K562 (cell line): ENCODE measurements around the gene FHIT. TPM values are rescaled to one million over a fixed set of nuclear protein-coding genes. Genes with fewer than 3 reads are reported as not detected.

Experiments
- ATAC-seq: fragments of 200-7000 bp; cut with Tn5 transposase; 3 replicates; pipeline ENCODE4 v1.9.1; 2020; ENCODE audit warnings: moderate library complexity
- BruUV-seq: library from RNA; stranded (reverse); fragments of 400-500 nt; replicated peaks from 2 replicates; lab custom pipeline; 2021; lab: Mats Ljungman, UMichigan
- CTCF ChIA-PET: fragments of 300-600 bp; formaldehyde crosslinking; extraction: SDS; loops from one replicate; lab custom pipeline; 2021; ENCODE audit warnings: low intra/inter-chr PET ratio; lab: Yijun Ruan, JAX
- POLR2A ChIA-PET: fragments of 300-600, 350-650 bp; sonication (Branson Sonifier 250); formaldehyde crosslinking; extraction: SDS; loops from one replicate; lab custom pipeline; 2021; ENCODE audit warnings: antibody characterized with exemption, inconsistent platforms; lab: Yijun Ruan, JAX
- DNase-seq, 4 experiments: peaks; one replicate each; pipeline versions ENCODE4 v3.0.0 to v3.0.0-alpha.2; 2011 to 2018; ENCODE audit warnings: low spot score in 3 of 4, mixed read lengths in 3 of 4; ENCODE audit errors: extremely low read depth in 1 of 4
- FAIRE-seq: peaks from 2 replicates; lab custom pipeline; 2011; peaks lifted over from hg19 to GRCh38; lab: Jason Lieb, UNC
- H2AFZ ChIP-seq: 2 replicates; pipeline ENCODE4 v1.6.0; 2011; ENCODE audit warnings: low read depth, low read length, control low read depth, inconsistent platforms
- H3K27ac ChIP-seq: fragments of 200-600 bp; 3 replicates; pipeline ENCODE4 v1.8.0; 2011; ENCODE audit warnings: low read depth, mild to moderate bottlenecking, control low read depth, inconsistent platforms, low read length, moderate library complexity, mixed read lengths; ENCODE audit errors: extremely low read depth
- H3K27me3 ChIP-seq, 2 experiments: fragments of 300-600 bp in 1 of 2; 2 replicates in 1 of 2; 3 replicates in 1 of 2; pipeline versions ENCODE4 v1.6.0 to v1.8.0; 2011; ENCODE audit warnings: inconsistent platforms in 2 of 2, low read length in 2 of 2, mild to moderate bottlenecking in 1 of 2, mixed read lengths in 1 of 2, moderate library complexity in 1 of 2; ENCODE audit not compliant: control insufficient read depth in 2 of 2, insufficient read depth in 2 of 2
- H3K36me3 ChIP-seq: fragments of 300-600 bp; 3 replicates; pipeline ENCODE4 v1.8.0; 2011; ENCODE audit warnings: mild to moderate bottlenecking, low read length, inconsistent platforms; ENCODE audit not compliant: control insufficient read depth, insufficient read depth
- H3K4me1 ChIP-seq, 2 experiments: fragments of 200-600 bp in 1 of 2; replicated peaks in 1 of 2; 2 replicates in 1 of 2; 3 replicates in 1 of 2; pipeline versions ENCODE4 v1.5.1 to v1.8.0; 2011; ENCODE audit warnings: inconsistent platforms in 2 of 2, low read length in 2 of 2, mild to moderate bottlenecking in 1 of 2, mixed read lengths in 1 of 2, moderate library complexity in 1 of 2; ENCODE audit not compliant: control insufficient read depth in 2 of 2, insufficient read depth in 2 of 2
- H3K4me2 ChIP-seq: 2 replicates; pipeline ENCODE4 v1.6.1; 2011; ENCODE audit warnings: low read length, control low read depth, inconsistent platforms, mixed read lengths; ENCODE audit not compliant: insufficient read depth
- H3K4me3 ChIP-seq: fragments of 200-600 bp; sonication (generic), shearing (Covaris generic); 2 replicates; pipeline ENCODE4 v1.5.1; 2016; ENCODE audit warnings: control low read depth, inconsistent platforms
- H3K79me2 ChIP-seq: fragments of 200-600 bp; 3 replicates; pipeline ENCODE4 v1.8.0; 2011; ENCODE audit warnings: low read length, inconsistent platforms; ENCODE audit not compliant: control insufficient read depth, insufficient read depth
- H3K9ac ChIP-seq, 2 experiments: 2 replicates each; pipeline versions ENCODE4 v1.6.0 to v1.6.1; 2011; ENCODE audit warnings: low read depth in 2 of 2, low read length in 2 of 2, control low read depth in 1 of 2, inconsistent platforms in 1 of 2, mild to moderate bottlenecking in 1 of 2, mixed read lengths in 1 of 2; ENCODE audit not compliant: insufficient read depth in 1 of 2
- H3K9me1 ChIP-seq: one replicate; pipeline ENCODE4 v1.6.0; 2011; ENCODE audit warnings: inconsistent platforms, mild to moderate bottlenecking, low read length, moderate library complexity; ENCODE audit not compliant: control insufficient read depth, insufficient read depth
- H3K9me3 ChIP-seq: replicated peaks from 2 replicates; pipeline ENCODE4 v1.5.1; 2011; ENCODE audit warnings: low read depth, low read length, inconsistent platforms; ENCODE audit not compliant: control insufficient read depth, insufficient read depth
- H4K20me1 ChIP-seq: replicated peaks from 2 replicates; pipeline ENCODE4 v1.6.1; 2011; ENCODE audit warnings: low read length, inconsistent platforms, mixed read lengths; ENCODE audit not compliant: control insufficient read depth, insufficient read depth
- DACH1 ChIP-seq: fragments of 450-650 bp; IDR thresholded peaks from 2 replicates; pipeline ENCODE4 v1.6.1; 2018; ENCODE audit not compliant: partially characterized antibody
- LCOR ChIP-seq: sonication (generic); formaldehyde crosslinking; IDR thresholded peaks from 2 replicates; pipeline ENCODE4 v1.8.0; 2022; ENCODE audit warnings: mild to moderate bottlenecking, missing genetic modification reagents
- RCOR1 ChIP-seq, 2 experiments: IDR thresholded peaks; 2 replicates each; pipeline ENCODE4 v1.6.1; 2012; ENCODE audit warnings: low read depth in 2 of 2, low read length in 2 of 2, borderline replicate concordance in 1 of 2, improper control_type of control experiment in 1 of 2
- SMAD1 ChIP-seq: fragments of 150-350 bp; IDR thresholded peaks from 2 replicates; pipeline ENCODE4 v1.6.1; 2014; ENCODE audit warnings: low read length, low read depth; ENCODE audit not compliant: partially characterized antibody
- SNIP1 ChIP-seq: fragments of 450-650 bp; IDR thresholded peaks from 2 replicates; pipeline ENCODE4 v1.7.1; 2017; ENCODE audit warnings: low read depth, mild to moderate bottlenecking
- ZNF561 ChIP-seq: fragments of 450-650 bp; formaldehyde crosslinking; conservative IDR thresholded peaks from 2 replicates; pipeline ENCODE4 v1.4.0; 2020; ENCODE audit warnings: mild to moderate bottlenecking, moderate library complexity
- WGBS: fragments of 100-300 bp; shearing (Covaris generic); methylation state at CpG from one replicate; pipeline ENCODE4 v1.1.6; 2016; ENCODE audit warnings: low coverage, mixed read lengths; ENCODE audit not compliant: insufficient coverage; ENCODE audit errors: missing lambda C conversion rate; 5-methylcytosine and 5-hydroxymethylcytosine counted together
- in situ Hi-C: fragments of 300-500 bp; cut with MboI; formaldehyde crosslinking; loops from 4 replicates; pipeline ENCODE4 v1.15.0; 2018; ENCODE audit warnings: inconsistent platforms, mixed read lengths
- intact Hi-C: fragments of 100-400 bp; cut with micrococcal nuclease; formaldehyde crosslinking; loops from 2 replicates; pipeline ENCODE4 v1.14.2; 2022
- polyA plus RNA-seq, 8 experiments: library from polyadenylated mRNA; depleted of rRNA in 4 of 8; stranded (reverse) in 5 of 8; unstranded in 3 of 8; fragments of >200 nt; fragmentation: Nextera tagmentation in 2 of 8; fragmentation: Illumina TruSeq in 1 of 8; extraction: Ambion mirVana in 2 of 8; extraction: Trizol in 1 of 8; gene quantifications; 2 replicates each; pipeline versions ENCODE4 v1.2.1 to v1.2.3, GENCODE V29; 2011 to 2014; ENCODE audit warnings: inconsistent platforms in 1 of 8, missing spikeins in 1 of 8
- total RNA-seq, 7 experiments: library from RNA; depleted of rRNA in 6 of 7; stranded (reverse); fragments of >200 nt in 6 of 7; fragmentation: Illumina TruSeq in 2 of 7; extraction: Trizol in 2 of 7; gene quantifications; 2 replicates each; pipeline versions ENCODE4 v1.2.1 to v1.2.3, GENCODE V29; 2011 to 2021; ENCODE audit warnings: low replicate concordance in 1 of 7

FHIT gene
- total and polyA plus RNA-seq, 9 of the 15 experiments (the other 6 are each of a cell fraction or from before 2014, with no cell fraction given) = 1.7 to 9.1 (median 4.3) TPM

GRCh38 chr3:59756934-59757333 is 1494.3 kb downstream of the FHIT start:
- POLR2A ChIA-PET = no interaction called here
- 14% methylated on average over 5 of the region's 5 CpGs for WGBS
- H3K9me3 ChIP-seq = no peaks in the 10 kb centered on the region
- H3K9ac ChIP-seq = no peak overlapping the region
- no peaks in the 10 kb centered on the region; a peak in 1 of 5 replicates for H3K27me3 ChIP-seq
- no peak for DNase-seq
- intact Hi-C loops = no loop called here
- H2AFZ ChIP-seq = no peak overlapping the region
- ATAC-seq = no peak
- H3K36me3 ChIP-seq = no peaks in the 10 kb centered on the region
- H3K79me2 ChIP-seq = no peaks in the 10 kb centered on the region
- CTCF ChIA-PET = no interaction called here
- no peak overlapping the region for H3K4me2 ChIP-seq
- TF ChIP-seq DACH1 (no peak), ZNF561 (CRISPR knock-in tag) (no peak), SMAD1 (no peak), RCOR1 (IDR thresholded peaks at IDR 0.05; ENCODE audit: borderline replicate concordance in 1 of 2, low read depth in 2 of 2, low read length in 2 of 2) (no peak), SNIP1 (no peak), LCOR (CRISPR knock-in tag) (no peak)
- no peak for FAIRE-seq
- in situ Hi-C loops = loop anchor here (5.0 kb wide), 1 partner anchor 335 kb away; no protein-coding TSS in a partner anchor
- no peaks in the 10 kb centered on the region for H3K4me1 ChIP-seq
- H3K27ac ChIP-seq = no peak overlapping the region
- no peaks in the 10 kb centered on the region for H4K20me1 ChIP-seq
- no peak overlapping the region for H3K4me3 ChIP-seq
- BruUV-seq = no TSS peak
- H3K9me1 ChIP-seq = no peaks in the 10 kb centered on the region
